ENCODE data around the gene FKBP1B.
A peak's percentile ranks its signal among the peaks of the same experiment; 100 is the strongest.
"Not testable (repeated sequence)": the region's sequence is repeated elsewhere in the genome, so short reads cannot be mapped to it uniquely, and the experiment has no call there.

Gene FKBP1B

GRCh38 chr2:24058564-24059271 lies 9.2 kb downstream of the FKBP1B start:
- no peak for DNase-seq (ENCODE audit: low read depth in 3 of 3)

- no peak for DNase-seq (ENCODE audit: low read depth in 3 of 3)
Observed at GRCh38 chr2:24065341-24065740, 15.8 kb downstream of the FKBP1B start.

GRCh38 chr2:24072259-24072658 lies 22.7 kb downstream of the FKBP1B start:
- DNase-seq (ENCODE audit: low read depth in 3 of 3), result no peak

GRCh38 chr2:24073816-24074215 lies 24.3 kb downstream of the FKBP1B start:
- no peak for DNase-seq (ENCODE audit: low read depth in 3 of 3)

GRCh38 chr2:24075259-24075658 lies 25.7 kb downstream of the FKBP1B start:
- no peak for DNase-seq (ENCODE audit: low read depth in 3 of 3)

GRCh38 chr2:24075915-24076848 lies 26.6 kb downstream of the FKBP1B start, which contains the start of gene SF3B6:
TSS of gene SF3B6 (minus strand) at chr2:24076326. CDS start at chr2:24076229, 97 bp downstream.
- peak; percentile 97 to 100 (median 99) for DNase-seq (ENCODE audit: low read depth in 3 of 3)

- peak in 1 of 3 donors; percentile 51 for DNase-seq (ENCODE audit: low read depth in 3 of 3)
Observed at GRCh38 chr2:24076849-24077534, 27.5 kb downstream of the FKBP1B start.

GRCh38 chr2:24077535-24077877 lies 28.0 kb downstream of the FKBP1B start:
- no peak for DNase-seq (ENCODE audit: low read depth in 3 of 3)

GRCh38 chr2:24077879-24078278 lies 28.3 kb downstream of the FKBP1B start:
- no peak for DNase-seq (ENCODE audit: low read depth in 3 of 3)

GRCh38 chr2:24080701-24081100 lies 31.2 kb downstream of the FKBP1B start:
- DNase-seq (ENCODE audit: low read depth in 3 of 3), result no peak

- DNase-seq (ENCODE audit: low read depth in 3 of 3), result no peak
Observed at GRCh38 chr2:24082787-24083566, 33.4 kb downstream of the FKBP1B start.

- DNase-seq (ENCODE audit: low read depth in 3 of 3), result no peak
Observed at GRCh38 chr2:24083567-24084385, 34.2 kb downstream of the FKBP1B start.

GRCh38 chr2:24084386-24085199 lies 35.1 kb downstream of the FKBP1B start, which contains the start of gene TP53I3:
TSS of gene TP53I3 (minus strand) at chr2:24084834. CDS start at chr2:24084326, 508 bp downstream.
- peak; percentile 56 to 86 (median 76) for DNase-seq (ENCODE audit: low read depth in 3 of 3)

GRCh38 chr2:24085200-24085489 lies 35.6 kb downstream of the FKBP1B start:
- no peak for DNase-seq (ENCODE audit: low read depth in 3 of 3)

GRCh38 chr2:24086241-24086640 lies 36.7 kb downstream of the FKBP1B start:
- no peak for DNase-seq (ENCODE audit: low read depth in 3 of 3)

GRCh38 chr2:24087032-24087431 lies 37.5 kb downstream of the FKBP1B start:
- no peak for DNase-seq (ENCODE audit: low read depth in 3 of 3)

GRCh38 chr2:24088821-24089359 lies 39.3 kb downstream of the FKBP1B start:
- no peak for DNase-seq (ENCODE audit: low read depth in 3 of 3)

GRCh38 chr2:24093270-24093669 lies 43.7 kb downstream of the FKBP1B start:
- DNase-seq (ENCODE audit: low read depth in 3 of 3), result not testable (repeated sequence)

- DNase-seq (ENCODE audit: low read depth in 3 of 3), result not testable (repeated sequence)
Observed at GRCh38 chr2:24095171-24095677, 45.7 kb downstream of the FKBP1B start.
